ENCODE measurements around the gene TMEM132C.

- no peak for TF ChIP-seq CTCF (IDR thresholded peaks at IDR 0.05)
- TF ChIP-seq POLR2A (IDR thresholded peaks at IDR 0.05): no peak
Measured at GRCh38 chr12:128637642-128638606, 371.0 kb downstream of the TMEM132C start.

Data from lower leg skin (tissue), 3 donors.